HCT116 (cell line): ENCODE data around the gene TLX1. TPM values are rescaled to one million over a fixed set of nuclear protein-coding genes. Genes with fewer than 3 reads are reported as not detected.

Experiments used
- ATAC-seq: fragments of 200-7000 bp; cut with Tn5 transposase; 2 replicates; pipeline ENCODE4 v1.9.1; 2020; ENCODE audit warnings: mild to moderate bottlenecking, moderate library complexity
- BruUV-seq: library from RNA; stranded (reverse); fragments of 400-500 nt; replicated peaks from 2 replicates; lab custom pipeline; 2021; lab: Mats Ljungman, UMichigan
- CTCF ChIA-PET: fragments of 300-600 bp; sonication (Branson Sonifier 250); formaldehyde crosslinking; loops from one replicate; lab custom pipeline; 2021; ENCODE audit warnings: antibody characterized with exemption; lab: Charles Lee
- POLR2A ChIA-PET: fragments of 300-600, 350-600 bp; sonication (Branson Sonifier 250); formaldehyde crosslinking; loops from one replicate; lab custom pipeline; 2021; ENCODE audit warnings: antibody characterized with exemption; lab: Charles Lee
- RAD21 ChIA-PET, 2 experiments: fragments of 300-600 bp; sonication (Branson Sonifier 250); formaldehyde crosslinking; loops; one replicate each; lab custom pipeline; 2023; ENCODE audit warnings: low total read pairs in 2 of 2; ENCODE audit not compliant: uncharacterized antibody in 2 of 2, unreplicated experiment in 2 of 2, low non-redundant PET in 1 of 2; lab: Charles Lee
- DNase-seq: peaks from one replicate; pipeline ENCODE4 v3.0.0-alpha.2; 2010; ENCODE audit warnings: low read depth, low spot score
- H2AFZ ChIP-seq: fragments of 200-600 bp; shearing (Covaris generic), sonication (generic); 2 replicates; pipeline ENCODE4 v1.6.1; 2017; ENCODE audit warnings: low read depth, mixed run types, mixed read lengths, antibody characterized with exemption, low read length; ENCODE audit not compliant: poor library complexity, severe bottlenecking
- H3K27ac ChIP-seq: 2 replicates; pipeline ENCODE4 v1.5.1; 2012; ENCODE audit warnings: low read depth, low read length
- H3K27me3 ChIP-seq: fragments of 200-600 bp; sonication (generic); 2 replicates; pipeline ENCODE4 v1.6.1; 2016; ENCODE audit warnings: mixed run types, low read length, mixed read lengths; ENCODE audit not compliant: insufficient read depth
- H3K36me3 ChIP-seq, 2 experiments: fragments of 200-500 bp in 1 of 2; fragments of 200-600 bp in 1 of 2; sonication (Bioruptor generic) in 1 of 2; sonication (generic) in 1 of 2; 2 replicates each; pipeline versions ENCODE4 v1.5.1 to v1.6.1; 2014 to 2016; ENCODE audit warnings: low read length in 2 of 2, inconsistent platforms in 1 of 2, mixed read lengths in 1 of 2, mixed run types in 1 of 2; ENCODE audit not compliant: insufficient read depth in 2 of 2, control insufficient read depth in 1 of 2
- H3K4me1 ChIP-seq, 2 experiments: fragments of 200-600 bp in 1 of 2; sonication (generic) in 1 of 2; 2 replicates each; pipeline versions ENCODE4 v1.5.1 to v1.6.1; 2012 to 2017; ENCODE audit warnings: low read length in 2 of 2, inconsistent platforms in 1 of 2, mild to moderate bottlenecking in 1 of 2, mixed read lengths in 1 of 2, mixed run types in 1 of 2, moderate library complexity in 1 of 2; ENCODE audit not compliant: insufficient read depth in 2 of 2, control insufficient read depth in 1 of 2
- H3K4me2 ChIP-seq: fragments of 200-600 bp; sonication (generic); 2 replicates; pipeline ENCODE4 v1.6.1; 2017; ENCODE audit warnings: mixed run types, low read length, mixed read lengths
- H3K4me3 ChIP-seq, 2 experiments: fragments of 200-600 bp in 1 of 2; sonication (generic) in 1 of 2; replicated peaks in 1 of 2; 2 replicates each; pipeline ENCODE4 v1.5.1; 2011 to 2016; ENCODE audit warnings: low read length in 2 of 2, control low read depth in 1 of 2, low read depth in 1 of 2, mild to moderate bottlenecking in 1 of 2, mixed read lengths in 1 of 2, mixed run types in 1 of 2
- H3K79me2 ChIP-seq: fragments of 200-600 bp; sonication (generic); 2 replicates; pipeline ENCODE4 v1.6.1; 2017; ENCODE audit warnings: mild to moderate bottlenecking, mixed run types, low read length, moderate library complexity, mixed read lengths; ENCODE audit not compliant: insufficient read depth
- H3K9ac ChIP-seq: fragments of 200-600 bp; sonication (generic); 2 replicates; pipeline ENCODE4 v1.6.1; 2016; ENCODE audit warnings: low read length, mixed read lengths
- H3K9me2 ChIP-seq: fragments of 200-600 bp; sonication (generic), shearing (Covaris generic); 2 replicates; pipeline ENCODE4 v1.6.1; 2017; ENCODE audit warnings: mixed run types, mild to moderate bottlenecking, moderate library complexity; ENCODE audit not compliant: insufficient read depth
- H3K9me3 ChIP-seq, 2 experiments: fragments of 200-500 bp in 1 of 2; fragments of 200-600 bp in 1 of 2; sonication (Bioruptor generic) in 1 of 2; sonication (generic) in 1 of 2; 2 replicates each; pipeline ENCODE4 v1.6.1; 2014 to 2017; ENCODE audit warnings: low read length in 2 of 2, mixed read lengths in 2 of 2, inconsistent platforms in 1 of 2, low read depth in 1 of 2, mild to moderate bottlenecking in 1 of 2, mixed run types in 1 of 2, moderate library complexity in 1 of 2; ENCODE audit not compliant: control insufficient read depth in 1 of 2, insufficient read depth in 1 of 2
- H4K20me1 ChIP-seq: fragments of 200-600 bp; sonication (generic), shearing (Covaris generic); 2 replicates; pipeline ENCODE4 v1.6.1; 2017; ENCODE audit warnings: mixed run types, mild to moderate bottlenecking, moderate library complexity; ENCODE audit not compliant: insufficient read depth
- ATF3 ChIP-seq: IDR thresholded peaks from 2 replicates; pipeline ENCODE4 v1.6.1; 2012
- CBX3 ChIP-seq: IDR thresholded peaks from 2 replicates; pipeline ENCODE4 v1.6.1; 2012; ENCODE audit warnings: low read depth
- CEBPB ChIP-seq: IDR thresholded peaks from 2 replicates; pipeline ENCODE4 v1.6.1; 2012; ENCODE audit warnings: low read depth
- CTCF ChIP-seq, 3 experiments: fragments of 200-600 bp in 1 of 3; sonication (generic) in 1 of 3; IDR thresholded peaks in 2 of 3; conservative IDR thresholded peaks in 1 of 3; 2 replicates each; pipeline ENCODE4 v1.5.1; 2012 to 2017; ENCODE audit warnings: low read depth in 2 of 3, low read length in 2 of 3, antibody characterized with exemption in 1 of 3, borderline replicate concordance in 1 of 3, control low read depth in 1 of 3, mild to moderate bottlenecking in 1 of 3, mixed read lengths in 1 of 3, mixed run types in 1 of 3, moderate library complexity in 1 of 3; ENCODE audit not compliant: insufficient read depth in 1 of 3
- ELF1 ChIP-seq: IDR thresholded peaks from 2 replicates; pipeline ENCODE4 v1.6.1; 2012; ENCODE audit warnings: low read depth, borderline replicate concordance
- EZH2 ChIP-seq: fragments of 200-600 bp; sonication (generic); IDR thresholded peaks from 2 replicates; pipeline ENCODE4 v1.6.1; 2017; ENCODE audit warnings: antibody characterized with exemption, mixed run types
- FOSL1 ChIP-seq: IDR thresholded peaks from 2 replicates; pipeline ENCODE4 v1.6.1; 2012; ENCODE audit warnings: low read depth
- JUND ChIP-seq: IDR thresholded peaks from 2 replicates; pipeline ENCODE4 v1.6.1; 2012
- MAX ChIP-seq: IDR thresholded peaks from 2 replicates; pipeline ENCODE4 v1.6.1; 2012
- POLR2A ChIP-seq: IDR thresholded peaks from 2 replicates; pipeline ENCODE4 v1.7.0; 2011; ENCODE audit warnings: borderline replicate concordance; ENCODE audit not compliant: insufficient read depth, insufficient read length; ENCODE audit errors: extremely low read depth
- POLR2AphosphoS5 ChIP-seq: IDR thresholded peaks from 2 replicates; pipeline ENCODE4 v1.6.1; 2011; ENCODE audit warnings: mild to moderate bottlenecking, low read depth, low read length, moderate library complexity
- RAD21 ChIP-seq: IDR thresholded peaks from 2 replicates; pipeline ENCODE4 v1.6.1; 2012; ENCODE audit warnings: low read depth, mild to moderate bottlenecking
- REST ChIP-seq: IDR thresholded peaks from 2 replicates; pipeline ENCODE4 v1.6.1; 2012; ENCODE audit warnings: low read depth
- SP1 ChIP-seq: IDR thresholded peaks from 2 replicates; pipeline ENCODE4 v1.6.1; 2012; ENCODE audit warnings: low read depth
- TCF7L2 ChIP-seq: IDR thresholded peaks from 2 replicates; pipeline ENCODE4 v1.7.0; 2011; ENCODE audit warnings: borderline replicate concordance, inconsistent platforms; ENCODE audit not compliant: insufficient read depth, insufficient read length; ENCODE audit errors: extremely low read depth
- YY1 ChIP-seq: IDR thresholded peaks from 2 replicates; pipeline ENCODE4 v1.6.1; 2011; ENCODE audit warnings: low read length, low read depth, moderate library complexity, mild to moderate bottlenecking; ENCODE audit not compliant: insufficient replicate concordance; ENCODE audit errors: extremely low read depth
- ZBTB33 ChIP-seq: IDR thresholded peaks from 2 replicates; pipeline ENCODE4 v1.6.1; 2011; ENCODE audit warnings: mild to moderate bottlenecking, low read length, moderate library complexity; ENCODE audit not compliant: insufficient replicate concordance; ENCODE audit errors: extremely low read depth
- ZFX ChIP-seq: fragments of 450-650 bp; IDR thresholded peaks from 2 replicates; pipeline ENCODE4 v1.6.1; 2017
- intact Hi-C: fragments of 100-400 bp; cut with micrococcal nuclease; formaldehyde crosslinking; loops from 2 replicates; pipeline ENCODE4 v1.10.0; 2022
- total RNA-seq: library from RNA; stranded (reverse); gene quantifications from one replicate; pipeline ENCODE4 v1.2.1, GENCODE V29; 2021; ENCODE audit not compliant: unreplicated experiment

The TLX1 gene
- total RNA-seq, 1 experiment from 2014 or later: not detected

GRCh38 chr10:101087376-101087775 lies 43.7 kb upstream of the TLX1 start:
- Histone ChIP-seq H3K9ac (no peak overlapping the region), H3K9me3 (no peaks in the 10 kb centered on the region), H4K20me1 (no peaks in the 10 kb centered on the region), H3K27ac (no peak overlapping the region), H3K4me2 (no peak overlapping the region), H2AFZ (no peak overlapping the region), H3K36me3 (no peaks in the 10 kb centered on the region), H3K9me2 (no peaks in the 10 kb centered on the region), H3K79me2 (no peaks in the 10 kb centered on the region), H3K4me1 (peaks cover 6 to 20% of the 10 kb centered on the region in 2 experiments; a peak in 3 of 4 replicates), H3K27me3 (peaks cover 29% of the 10 kb centered on the region; the same call in 1 of the 2 replicates), H3K4me3 (no peak overlapping the region)
- DNase-seq: no peak
- ChIA-PET CTCF (interaction anchor here (1.2 to 5.5 kb wide), 2 partner anchors 9 to 13 kb away, joined by 5 to 31 read pairs; no protein-coding TSS in a partner anchor), RAD21 (no interaction called here), POLR2A (no interaction called here)
- TF ChIP-seq POLR2AphosphoS5: no peak
- TF ChIP-seq ATF3: no peak
- no peak for TF ChIP-seq MAX
- no peak for TF ChIP-seq CTCF (IDR thresholded peaks at IDR 0.05 in 2 of 3, conservative IDR thresholded peaks at IDR 0.05 in 1 of 3; ENCODE audit: borderline replicate concordance in 1 of 3, insufficient read depth in 1 of 3, low read depth in 2 of 3, low read length in 2 of 3)
- TF ChIP-seq FOSL1: no peak
- TF ChIP-seq ZBTB33: no peak
- no peak for TF ChIP-seq CEBPB
- TF ChIP-seq REST: no peak
- no peak for TF ChIP-seq TCF7L2
- no peak for TF ChIP-seq JUND
- no peak for TF ChIP-seq ELF1
- TF ChIP-seq EZH2: no peak
- no peak for TF ChIP-seq ZFX
- no peak for TF ChIP-seq SP1
- no peak for TF ChIP-seq RAD21
- no peak for TF ChIP-seq CBX3
- TF ChIP-seq YY1: no peak
- TF ChIP-seq POLR2A: no peak
- intact Hi-C loops: no loop called here
- ATAC-seq: no peak
- no TSS peak for BruUV-seq
